DND-41 (cell line): ENCODE data around the gene PPM1N.

Source experiments
- ATAC-seq: fragments of 200-7000 bp; cut with Tn5 transposase; 3 replicates; pipeline ENCODE4 v1.9.1; 2021; ENCODE audit warnings: low read depth; ENCODE audit not compliant: insufficient read depth
- DNase-seq: peaks from one replicate; pipeline ENCODE4 v3.0.0-alpha.2; 2020
- H2AFZ ChIP-seq: 2 replicates; pipeline ENCODE4 v1.6.0; 2012; ENCODE audit warnings: low read depth, low read length
- H3K27ac ChIP-seq: 2 replicates; pipeline ENCODE4 v1.5.1; 2012; ENCODE audit warnings: low read length, inconsistent platforms
- H3K27me3 ChIP-seq: fragments of 200-600 bp; sonication (generic); 2 replicates; pipeline ENCODE4 v1.6.0; 2012; ENCODE audit warnings: low read length, mild to moderate bottlenecking, inconsistent platforms; ENCODE audit not compliant: insufficient read depth, poor library complexity
- H3K36me3 ChIP-seq: 2 replicates; pipeline ENCODE4 v1.5.1; 2012; ENCODE audit warnings: low read length, inconsistent platforms; ENCODE audit not compliant: insufficient read depth
- H3K4me1 ChIP-seq: 2 replicates; pipeline ENCODE4 v1.5.1; 2012; ENCODE audit warnings: mild to moderate bottlenecking, low read length; ENCODE audit not compliant: insufficient read depth
- H3K4me2 ChIP-seq: 2 replicates; pipeline ENCODE4 v1.6.0; 2012; ENCODE audit warnings: mild to moderate bottlenecking, moderate library complexity, low read length, inconsistent platforms; ENCODE audit not compliant: insufficient read depth
- H3K4me3 ChIP-seq, 2 experiments: fragments of 200-600 bp in 1 of 2; shearing (Covaris generic) in 1 of 2; 2 replicates each; pipeline ENCODE4 v1.5.1; 2012 to 2016; ENCODE audit warnings: inconsistent platforms in 2 of 2, low read length in 2 of 2, mild to moderate bottlenecking in 2 of 2, low read depth in 1 of 2, moderate library complexity in 1 of 2
- H3K79me2 ChIP-seq: 2 replicates; pipeline ENCODE4 v1.6.0; 2012; ENCODE audit warnings: low read length, inconsistent platforms; ENCODE audit not compliant: insufficient read depth
- H3K9ac ChIP-seq: 2 replicates; pipeline ENCODE4 v1.6.0; 2012; ENCODE audit warnings: low read depth, mild to moderate bottlenecking, inconsistent platforms, low read length, moderate library complexity
- H3K9me3 ChIP-seq: 2 replicates; pipeline ENCODE4 v1.5.1; 2012; ENCODE audit warnings: low read length, moderate library complexity, mild to moderate bottlenecking, inconsistent platforms; ENCODE audit not compliant: insufficient read depth, severe bottlenecking
- H4K20me1 ChIP-seq: 2 replicates; pipeline ENCODE4 v1.6.0; 2012; ENCODE audit warnings: low read length; ENCODE audit not compliant: insufficient read depth
- EZH2 ChIP-seq: IDR thresholded peaks from 3 replicates; pipeline ENCODE4 v1.6.1; 2012; ENCODE audit warnings: borderline replicate concordance, low read depth, mild to moderate bottlenecking, moderate library complexity, low read length, inconsistent platforms; ENCODE audit not compliant: severe bottlenecking
- TF ChIP-seq, protein P1 (sequence below): IDR thresholded peaks from 2 replicates; pipeline ENCODE4 v1.5.1; 2012; ENCODE audit warnings: borderline replicate concordance, low read length, moderate library complexity, mild to moderate bottlenecking; ENCODE audit not compliant: poor library complexity, severe bottlenecking; ENCODE audit errors: extremely low read depth

The PPM1N gene

DNA sequence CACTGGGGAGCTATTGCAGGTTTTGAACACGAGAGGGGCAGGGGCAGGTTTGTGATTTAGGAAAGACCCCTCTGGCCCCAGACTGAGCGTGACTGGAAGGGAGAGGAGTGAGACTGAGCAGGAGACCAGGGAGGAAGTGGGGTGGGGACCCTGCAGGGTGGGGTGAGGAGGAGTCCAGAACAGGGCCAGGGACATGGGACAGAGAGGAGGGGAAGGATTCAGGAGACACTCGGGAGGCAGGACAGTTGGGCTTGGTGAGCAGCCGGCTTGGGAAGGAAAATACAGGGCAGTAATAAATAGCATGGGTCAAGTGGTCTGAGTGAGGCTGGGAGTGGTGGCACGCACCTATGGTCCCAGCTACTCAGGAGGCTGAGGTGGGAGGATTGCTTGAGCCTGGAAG lies 21.1 kb upstream of the PPM1N start:
- Histone ChIP-seq H3K4me3 (no peak overlapping the region), H3K79me2 (no peaks in the 10 kb centered on the region), H3K27me3 (peaks cover 2% of the 10 kb centered on the region), H3K36me3 (no peaks in the 10 kb centered on the region), H3K9ac (no peak overlapping the region), H2AFZ (no peak overlapping the region), H3K4me2 (peak overlapping the region; percentile 37; the same call in 1 of the 2 replicates), H3K4me1 (peaks cover 26% of the 10 kb centered on the region), H3K9me3 (no peaks in the 10 kb centered on the region), H3K27ac (no peak overlapping the region), H4K20me1 (no peaks in the 10 kb centered on the region; the same call in 1 of the 2 replicates)
- ATAC-seq: no peak
- TF ChIP-seq, protein P1, sequence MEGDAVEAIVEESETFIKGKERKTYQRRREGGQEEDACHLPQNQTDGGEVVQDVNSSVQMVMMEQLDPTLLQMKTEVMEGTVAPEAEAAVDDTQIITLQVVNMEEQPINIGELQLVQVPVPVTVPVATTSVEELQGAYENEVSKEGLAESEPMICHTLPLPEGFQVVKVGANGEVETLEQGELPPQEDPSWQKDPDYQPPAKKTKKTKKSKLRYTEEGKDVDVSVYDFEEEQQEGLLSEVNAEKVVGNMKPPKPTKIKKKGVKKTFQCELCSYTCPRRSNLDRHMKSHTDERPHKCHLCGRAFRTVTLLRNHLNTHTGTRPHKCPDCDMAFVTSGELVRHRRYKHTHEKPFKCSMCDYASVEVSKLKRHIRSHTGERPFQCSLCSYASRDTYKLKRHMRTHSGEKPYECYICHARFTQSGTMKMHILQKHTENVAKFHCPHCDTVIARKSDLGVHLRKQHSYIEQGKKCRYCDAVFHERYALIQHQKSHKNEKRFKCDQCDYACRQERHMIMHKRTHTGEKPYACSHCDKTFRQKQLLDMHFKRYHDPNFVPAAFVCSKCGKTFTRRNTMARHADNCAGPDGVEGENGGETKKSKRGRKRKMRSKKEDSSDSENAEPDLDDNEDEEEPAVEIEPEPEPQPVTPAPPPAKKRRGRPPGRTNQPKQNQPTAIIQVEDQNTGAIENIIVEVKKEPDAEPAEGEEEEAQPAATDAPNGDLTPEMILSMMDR: no peak
- no peak for TF ChIP-seq EZH2
- DNase-seq: no peak

DNA sequence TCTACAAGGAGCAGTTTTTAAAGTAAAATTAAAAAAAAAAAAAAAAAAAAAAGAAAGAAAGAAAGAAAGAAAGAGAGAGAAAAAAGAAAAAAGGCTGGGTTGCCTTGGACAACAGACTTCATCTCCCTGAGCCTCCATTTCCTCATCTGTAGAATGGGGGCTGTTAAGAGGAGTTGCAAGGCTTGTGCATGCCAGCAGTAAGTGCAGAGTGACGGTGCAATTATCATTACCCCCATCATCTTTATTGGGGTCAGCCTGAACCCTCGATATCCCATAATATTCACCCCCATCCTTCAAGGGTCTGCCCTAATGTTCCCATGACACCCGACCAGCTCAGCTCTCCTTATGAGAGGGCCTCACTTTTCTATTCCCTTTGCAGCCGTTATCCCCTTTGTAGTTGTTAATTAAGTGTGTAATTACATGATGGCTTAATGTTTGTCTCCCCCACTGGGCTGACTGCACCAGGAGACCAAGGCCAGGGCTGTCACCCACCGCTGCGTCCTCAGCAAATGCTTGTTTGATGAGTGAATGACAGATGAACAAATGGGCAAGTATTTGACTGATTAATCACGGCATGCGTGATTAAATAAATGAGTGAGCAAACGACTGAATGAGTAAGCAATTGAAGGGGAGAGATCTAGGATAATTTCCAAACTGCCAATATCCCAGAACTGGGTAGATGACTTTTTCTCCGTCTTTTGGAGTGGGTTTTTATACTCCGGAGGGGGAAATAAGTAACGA lies 20.4 kb upstream of the PPM1N start:
- DNase-seq (peak; percentile 10), ATAC-seq (no peak)
- H3K4me3 ChIP-seq: peak overlapping the region; percentile 2 to 61; a peak in 3 of 4 replicates
- H4K20me1 ChIP-seq: no peaks in the 10 kb centered on the region
- H3K9me3 ChIP-seq: no peaks in the 10 kb centered on the region
- H3K27me3 ChIP-seq: peaks cover 2% of the 10 kb centered on the region
- TF ChIP-seq EZH2: peak; percentile 41
- TF ChIP-seq, protein P1: no peak
- no peaks in the 10 kb centered on the region for H3K79me2 ChIP-seq
- H2AFZ ChIP-seq: peak overlapping the region; percentile 61
- H3K4me2 ChIP-seq: peak overlapping the region; percentile 62
- peak overlapping the region; percentile 47 for H3K9ac ChIP-seq
- peak overlapping the region; percentile 19; the same call in 1 of the 2 replicates for H3K27ac ChIP-seq
- H3K4me1 ChIP-seq: peaks cover 26% of the 10 kb centered on the region
- H3K36me3 ChIP-seq: no peaks in the 10 kb centered on the region

DNA sequence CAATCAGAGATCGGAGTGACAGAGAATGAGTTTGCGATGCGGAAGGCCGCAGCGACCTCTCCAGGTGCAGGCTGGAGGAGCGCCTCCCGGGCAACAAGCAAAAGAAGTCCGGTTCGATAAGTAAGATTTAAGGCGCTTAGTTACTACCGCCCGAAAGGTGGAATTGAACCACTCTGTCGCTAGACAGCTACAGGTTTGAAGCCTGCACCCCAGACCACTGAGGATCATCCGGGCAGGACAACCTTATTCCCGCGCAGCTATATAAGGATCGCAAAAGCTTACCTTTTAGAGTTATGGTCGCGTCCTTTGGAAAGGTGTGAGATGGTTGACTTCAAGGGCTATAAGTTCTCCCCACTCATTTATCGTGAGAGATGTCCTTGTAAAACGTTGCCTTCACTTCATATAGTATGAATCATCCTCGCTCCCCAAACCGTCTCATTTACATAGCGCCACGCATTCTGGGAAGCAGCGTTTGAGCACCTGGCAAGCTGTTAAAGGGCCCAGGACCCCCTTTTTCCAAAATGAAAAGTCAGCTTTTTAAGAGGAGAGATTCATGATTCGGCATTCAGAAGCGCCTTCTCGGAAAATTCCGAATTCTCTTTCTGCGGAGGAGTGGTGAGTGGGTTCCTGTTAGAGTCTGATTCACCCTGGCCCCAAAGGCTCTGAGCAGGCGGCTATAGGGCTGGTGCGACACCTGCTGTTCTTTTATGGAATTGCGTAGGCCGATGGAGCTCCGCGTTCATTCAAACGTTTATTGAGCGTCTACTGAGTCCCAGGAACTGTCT lies 19.6 kb upstream of the PPM1N start:
- Histone ChIP-seq H3K79me2 (no peaks in the 10 kb centered on the region), H3K4me1 (peaks cover 26% of the 10 kb centered on the region), H3K9me3 (no peaks in the 10 kb centered on the region), H3K27me3 (peaks cover 2% of the 10 kb centered on the region), H3K9ac (peak overlapping the region; percentile 47), H3K27ac (peak overlapping the region; percentile 82), H3K36me3 (no peaks in the 10 kb centered on the region), H3K4me3 (peak overlapping the region; percentile 16 to 61; a peak in 3 of 4 replicates), H2AFZ (peak overlapping the region; percentile 82), H3K4me2 (peak overlapping the region; percentile 62), H4K20me1 (no peaks in the 10 kb centered on the region)
- ATAC-seq (peak; percentile 88), DNase-seq (peak; percentile 89)
- no peak for TF ChIP-seq EZH2
- TF ChIP-seq, protein P1: peak; percentile 96
